GF-D8 (cell line): ENCODE data around the gene ARL5B.

Source experiments
- DNase-seq: peaks from one replicate; lab custom pipeline; 2025; lab: John Stamatoyannopoulos, UW

Gene ARL5B

DNA sequence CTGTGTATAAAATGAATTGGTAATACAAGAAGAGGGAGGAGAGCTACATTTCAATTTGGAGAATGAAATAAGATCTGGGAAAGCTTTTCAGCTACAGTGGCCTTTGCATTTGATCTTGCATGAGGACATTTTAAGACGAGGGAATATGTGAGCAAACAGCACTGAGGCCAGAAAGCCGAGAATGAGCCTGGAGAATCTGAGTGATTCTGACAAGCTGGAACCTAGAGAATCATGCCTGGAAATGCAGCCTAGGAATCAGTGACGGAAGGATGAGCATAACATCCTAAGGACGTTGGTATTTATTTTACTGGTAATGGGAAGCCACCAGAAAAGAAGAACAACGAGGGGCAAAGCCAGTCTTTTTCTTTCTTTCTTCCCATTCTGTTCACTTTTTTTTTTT, 44.3 kb downstream of the ARL5B start:
- DNase-seq = no peak

DNA sequence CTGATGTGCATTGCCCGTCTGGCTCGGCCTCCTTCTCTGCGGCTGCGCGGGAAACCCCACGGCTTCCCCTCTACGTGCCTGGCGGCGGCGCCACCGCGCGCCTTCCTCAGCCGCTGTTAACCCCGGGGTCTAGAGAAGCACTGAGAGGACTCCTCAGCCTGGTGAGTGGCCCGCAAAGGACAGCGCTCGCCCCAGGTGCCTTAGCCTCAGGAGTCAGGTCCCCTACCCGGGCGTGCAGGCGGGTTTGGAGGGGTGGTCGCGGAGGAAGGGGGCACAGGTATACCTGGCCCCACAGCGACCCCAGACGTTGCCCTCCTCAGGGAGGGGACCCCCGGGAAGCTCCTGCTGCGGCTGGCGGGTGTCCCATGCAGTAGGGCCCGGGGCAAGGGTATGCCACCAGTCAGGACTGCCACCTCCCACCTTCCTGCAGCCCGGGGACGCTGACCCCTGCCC, 51.0 kb downstream of the ARL5B start:
- no peak for DNase-seq

GRCh38 chr10:18713077-18713476, 53.8 kb downstream of the ARL5B start:
- DNase-seq = no peak

DNA sequence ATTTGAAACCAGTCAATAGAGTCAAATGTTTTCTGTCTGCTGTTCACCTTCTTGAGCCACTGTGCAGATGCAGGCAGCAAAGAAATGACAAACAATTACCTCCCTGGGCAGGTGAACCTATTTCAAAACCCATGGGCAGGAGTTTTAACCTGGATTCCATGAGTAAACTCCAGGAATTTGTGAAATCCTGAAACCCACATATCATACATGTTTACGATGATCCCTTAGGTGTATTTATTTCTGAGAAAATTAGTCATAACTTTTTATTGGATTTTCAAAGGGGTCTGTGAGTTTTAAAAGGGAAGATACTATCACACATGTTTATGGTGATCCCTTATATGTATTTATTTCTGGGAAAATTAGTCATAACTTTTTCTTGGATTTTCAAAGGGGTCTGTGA, 59.8 kb downstream of the ARL5B start:
- no peak for DNase-seq

DNA sequence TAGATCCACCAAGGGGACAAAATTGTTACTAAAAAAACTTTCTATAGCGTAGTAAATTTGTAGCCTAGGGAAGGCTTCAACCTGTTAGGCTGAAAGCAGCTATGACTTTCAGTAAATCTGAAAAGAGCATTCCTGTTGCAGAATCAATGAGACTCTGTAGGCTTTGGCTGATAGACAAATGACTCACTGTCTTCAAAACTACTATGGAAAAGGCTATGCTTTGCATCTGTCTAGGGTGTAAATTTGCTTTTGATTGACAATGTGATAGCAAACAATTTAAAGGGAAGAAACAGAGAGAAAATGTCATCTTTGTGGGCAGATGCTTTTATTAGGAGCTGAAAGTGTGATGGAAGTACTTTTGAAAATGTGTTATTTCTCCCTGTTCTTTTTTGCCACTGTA, 60.6 kb downstream of the ARL5B start:
- DNase-seq = no peak

DNA sequence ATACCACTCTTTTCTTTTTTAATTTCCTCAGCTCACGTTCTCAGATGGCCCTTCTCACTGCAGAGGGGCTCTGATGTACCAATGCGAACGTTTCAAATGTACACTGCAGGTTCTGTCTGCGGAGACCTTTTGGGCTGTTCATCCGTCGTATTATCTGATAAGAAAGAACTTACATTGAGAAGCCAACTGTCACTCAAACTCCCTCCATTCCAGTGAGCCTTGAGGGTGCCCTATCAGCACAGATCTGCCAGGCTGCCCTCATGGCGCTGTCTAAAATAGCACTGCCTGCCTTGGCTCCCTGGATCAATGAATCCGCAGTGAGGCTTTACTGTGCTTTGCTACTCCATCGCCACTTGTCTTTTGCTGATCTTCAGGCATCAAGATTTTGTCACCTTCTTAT, 61.8 kb downstream of the ARL5B start:
- DNase-seq = no peak

DNA sequence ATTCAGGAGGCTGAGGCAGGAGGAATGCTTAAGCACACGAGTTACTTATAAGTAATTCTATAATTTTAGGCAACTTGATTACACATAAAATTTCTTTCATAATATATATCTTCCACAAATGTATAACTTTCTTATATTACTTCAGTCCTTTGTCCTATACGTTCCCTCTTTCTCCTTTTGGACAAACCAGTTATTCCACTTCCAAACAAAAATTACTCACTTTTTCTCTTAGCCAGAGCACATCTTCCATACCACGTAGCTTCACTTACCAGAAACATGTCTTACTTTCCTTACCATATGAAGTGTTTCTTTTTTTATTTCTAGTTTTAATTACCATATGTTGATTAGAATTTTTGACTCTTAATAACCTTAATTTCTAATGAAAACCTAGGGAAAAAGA, 64.6 kb downstream of the ARL5B start:
- DNase-seq = no peak
